Mesodermal cell (in vitro differentiated cells): ENCODE measurements around the gene TACC3.

Experiments used
- H3K27ac ChIP-seq: 2 replicates; pipeline ENCODE4 v1.7.0; 2013; ENCODE audit warnings: mild to moderate bottlenecking, low read depth, low read length, moderate library complexity; ENCODE audit not compliant: severe bottlenecking
- H3K36me3 ChIP-seq: 2 replicates; pipeline ENCODE4 v1.7.1; 2013; ENCODE audit warnings: mild to moderate bottlenecking, low read length, moderate library complexity; ENCODE audit not compliant: control insufficient read depth, insufficient read depth
- H3K4me1 ChIP-seq: one replicate; pipeline ENCODE4 v1.7.1; 2013; ENCODE audit warnings: mild to moderate bottlenecking, low read length; ENCODE audit not compliant: insufficient read depth, control insufficient read depth, poor library complexity, severe bottlenecking
- H3K4me3 ChIP-seq: 2 replicates; pipeline ENCODE4 v1.7.0; 2013; ENCODE audit warnings: low read length, control low read depth, mild to moderate bottlenecking; ENCODE audit not compliant: insufficient read depth, poor library complexity, severe bottlenecking; ENCODE audit errors: extremely low read depth
- H3K9me3 ChIP-seq: 2 replicates; pipeline ENCODE4 v1.7.1; 2013; ENCODE audit warnings: mild to moderate bottlenecking, low read length, moderate library complexity; ENCODE audit not compliant: control insufficient read depth
- WGBS, 2 experiments: methylation state at CpG; one replicate each; pipeline ENCODE4 v1.1.5; 2013; ENCODE audit warnings: missing lambda C conversion rate in 2 of 2; ENCODE audit not compliant: insufficient coverage in 2 of 2; 5-methylcytosine and 5-hydroxymethylcytosine counted together

Gene TACC3

GRCh38 chr4:1790005-1790404 lies 68.7 kb downstream of the TACC3 start:
- Histone ChIP-seq H3K9me3 (no peaks in the 10 kb centered on the region), H3K4me3 (no peak overlapping the region), H3K27ac (no peak overlapping the region), H3K36me3 (no peaks in the 10 kb centered on the region), H3K4me1 (no peaks in the 10 kb centered on the region)
- WGBS, 2 experiments: 91 to 94% methylated on average over 9 to 10 of the region's 10 CpGs

DNA sequence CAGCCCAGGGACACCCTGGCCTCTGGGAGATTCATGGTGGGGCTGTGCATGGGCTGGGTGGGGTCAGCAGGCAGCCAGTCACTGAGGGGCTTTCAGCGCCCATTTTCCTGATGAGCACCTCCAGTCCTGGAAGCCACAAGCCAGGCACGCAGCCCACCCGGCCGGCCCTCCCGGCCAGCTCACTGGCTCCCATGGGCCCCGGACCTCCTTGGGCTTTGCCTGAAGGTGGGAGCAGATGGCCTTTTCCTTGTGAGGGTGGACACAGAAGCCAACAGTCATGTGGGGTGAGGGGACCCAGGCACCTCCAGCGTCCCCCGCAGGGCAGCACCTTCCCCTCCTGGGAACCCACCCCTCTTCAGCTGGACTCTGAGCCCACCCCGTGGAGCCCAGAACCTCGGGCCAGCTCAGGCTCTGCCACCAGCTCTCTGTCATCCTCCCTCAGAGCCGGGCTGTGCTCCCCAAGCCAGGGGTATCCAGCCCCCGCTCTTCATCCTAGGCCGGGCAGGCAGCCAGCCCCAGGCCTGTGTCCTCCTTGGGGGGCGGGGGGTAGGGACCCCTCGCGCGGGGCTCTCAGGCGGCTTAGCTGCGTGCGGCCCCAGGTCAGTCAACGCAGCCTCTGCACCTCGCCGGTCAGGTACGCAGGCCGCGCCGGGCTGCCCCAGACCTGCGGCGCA lies 71.0 kb downstream of the TACC3 start:
- Histone ChIP-seq H3K4me1 (no peaks in the 10 kb centered on the region), H3K4me3 (peak overlapping the region; percentile 27), H3K9me3 (no peaks in the 10 kb centered on the region), H3K36me3 (no peaks in the 10 kb centered on the region), H3K27ac (no peak overlapping the region)
- 37% methylated on average over 24 to 26 of the region's 29 CpGs for WGBS, 2 experiments

GRCh38 chr4:1792832-1793495 lies 71.6 kb downstream of the TACC3 start, which contains the start of gene FGFR3:
Gene FGFR3, plus strand, starts transcription at chr4:1793293. Its CDS starts 642 bp downstream, at chr4:1793935.
- H3K9me3 ChIP-seq: no peaks in the 10 kb centered on the region
- H3K27ac ChIP-seq: no peak within 1 kb of the TSS
- H3K4me1 ChIP-seq: no peaks in the 10 kb centered on the region
- WGBS, 2 experiments: 1 to 2% methylated on average over 51 to 65 of the region's 95 CpGs
- H3K36me3 ChIP-seq: no peaks in the 10 kb centered on the region
- peak within 1 kb of the TSS; percentile 66 for H3K4me3 ChIP-seq

GRCh38 chr4:1793496-1793840 lies 72.1 kb downstream of the TACC3 start:
- WGBS, 2 experiments: 0 to 2% methylated on average over 10 to 24 of the region's 44 CpGs
- Histone ChIP-seq H3K4me1 (no peaks in the 10 kb centered on the region), H3K36me3 (no peaks in the 10 kb centered on the region), H3K4me3 (peak overlapping the region; percentile 66), H3K27ac (no peak overlapping the region), H3K9me3 (no peaks in the 10 kb centered on the region)

DNA sequence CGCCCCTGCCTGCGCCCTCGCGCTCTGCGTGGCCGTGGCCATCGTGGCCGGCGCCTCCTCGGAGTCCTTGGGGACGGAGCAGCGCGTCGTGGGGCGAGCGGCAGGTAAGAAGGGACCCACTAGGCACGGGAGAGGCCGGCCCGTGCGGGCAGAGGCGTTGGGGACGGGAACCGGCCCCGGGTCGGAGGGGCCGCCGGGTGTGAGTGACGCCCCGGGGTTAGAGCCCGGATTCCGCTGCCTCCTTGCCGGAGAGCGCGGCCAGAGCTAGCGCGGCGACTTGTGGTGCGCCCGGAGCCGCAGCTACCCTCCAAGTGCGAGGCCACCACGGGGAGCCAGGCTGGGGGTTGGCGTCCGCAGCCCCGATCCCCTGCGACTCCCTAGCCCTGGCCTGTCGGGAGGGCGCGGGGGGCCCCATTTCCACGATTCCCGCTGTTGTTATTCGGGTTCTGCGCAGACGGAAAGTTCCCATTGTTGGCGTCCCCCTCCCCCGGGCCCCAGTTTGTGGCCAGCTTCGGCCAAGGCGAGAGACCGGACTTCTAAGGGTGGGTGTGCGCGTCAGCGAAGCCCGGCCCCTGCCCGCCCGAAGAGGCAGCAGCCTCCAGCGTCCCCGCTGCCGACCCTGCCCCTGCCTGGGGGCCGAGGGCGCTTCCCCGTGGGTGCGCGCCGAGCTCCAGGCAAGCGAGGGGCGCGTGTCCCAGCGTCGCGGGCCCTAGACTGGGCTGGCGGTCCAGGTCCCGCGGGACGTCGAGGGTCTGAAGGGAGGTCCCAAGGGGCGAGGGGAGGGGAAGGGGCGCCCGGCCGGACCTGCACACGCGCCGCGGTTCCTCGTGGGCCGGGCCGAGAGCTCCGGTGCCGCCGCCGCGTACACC lies 72.9 kb downstream of the TACC3 start:
- 0 to 1% methylated on average over 92 to 95 of the region's 101 CpGs for WGBS, 2 experiments
- H3K4me3 ChIP-seq: peak overlapping the region; percentile 66
- no peaks in the 10 kb centered on the region for H3K9me3 ChIP-seq
- H3K27ac ChIP-seq: no peak overlapping the region
- peaks cover 6% of the 10 kb centered on the region for H3K36me3 ChIP-seq
- H3K4me1 ChIP-seq: no peaks in the 10 kb centered on the region
